GM12801 (cell line): Measurements from ENCODE around the gene PTGDR2.

Experiments
- TF ChIP-seq, protein P1 (sequence below): IDR thresholded peaks from one replicate; pipeline ENCODE4 v1.5.1; 2011; ENCODE audit warnings: control low read depth; ENCODE audit not compliant: insufficient read length; ENCODE audit errors: extremely low read depth

PTGDR2 gene

DNA sequence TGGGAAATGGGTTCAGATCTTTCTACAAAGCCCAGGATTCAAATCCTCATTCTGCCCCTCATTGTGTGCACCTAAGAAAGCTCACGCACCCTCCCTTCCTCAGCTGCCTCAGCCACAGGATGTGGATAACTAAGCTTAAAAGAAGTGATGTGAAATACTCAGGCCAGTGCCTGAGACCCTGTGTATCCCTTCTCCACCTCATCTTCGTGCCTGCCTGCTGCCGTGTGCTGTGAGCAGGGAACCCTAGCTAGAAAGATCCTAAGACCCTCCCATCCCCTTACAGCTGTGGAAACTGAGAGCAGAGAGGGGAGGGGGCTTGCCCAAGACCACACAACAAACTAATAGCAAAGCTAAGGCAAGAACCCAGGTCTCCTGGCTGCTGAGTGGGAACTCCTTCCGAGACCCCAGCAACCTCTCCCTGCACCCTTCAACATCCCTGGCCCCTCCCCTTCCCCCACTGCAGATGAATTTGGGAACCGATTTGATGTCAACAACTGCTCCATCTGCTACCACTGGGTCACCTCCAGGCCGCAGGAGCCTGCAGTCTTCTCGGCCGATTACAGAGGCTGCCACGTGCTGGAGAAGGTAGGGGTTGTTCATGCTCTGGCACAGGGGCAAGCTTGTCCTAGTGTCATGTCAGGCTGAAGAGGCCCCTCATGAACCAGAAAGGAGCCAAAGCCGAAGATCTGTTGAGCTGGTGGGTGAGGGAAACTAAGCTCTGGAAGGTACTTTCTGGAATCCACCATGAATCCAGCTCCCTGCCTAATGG is 13.1 kb upstream of the PTGDR2 start:
- TF ChIP-seq, protein P1, sequence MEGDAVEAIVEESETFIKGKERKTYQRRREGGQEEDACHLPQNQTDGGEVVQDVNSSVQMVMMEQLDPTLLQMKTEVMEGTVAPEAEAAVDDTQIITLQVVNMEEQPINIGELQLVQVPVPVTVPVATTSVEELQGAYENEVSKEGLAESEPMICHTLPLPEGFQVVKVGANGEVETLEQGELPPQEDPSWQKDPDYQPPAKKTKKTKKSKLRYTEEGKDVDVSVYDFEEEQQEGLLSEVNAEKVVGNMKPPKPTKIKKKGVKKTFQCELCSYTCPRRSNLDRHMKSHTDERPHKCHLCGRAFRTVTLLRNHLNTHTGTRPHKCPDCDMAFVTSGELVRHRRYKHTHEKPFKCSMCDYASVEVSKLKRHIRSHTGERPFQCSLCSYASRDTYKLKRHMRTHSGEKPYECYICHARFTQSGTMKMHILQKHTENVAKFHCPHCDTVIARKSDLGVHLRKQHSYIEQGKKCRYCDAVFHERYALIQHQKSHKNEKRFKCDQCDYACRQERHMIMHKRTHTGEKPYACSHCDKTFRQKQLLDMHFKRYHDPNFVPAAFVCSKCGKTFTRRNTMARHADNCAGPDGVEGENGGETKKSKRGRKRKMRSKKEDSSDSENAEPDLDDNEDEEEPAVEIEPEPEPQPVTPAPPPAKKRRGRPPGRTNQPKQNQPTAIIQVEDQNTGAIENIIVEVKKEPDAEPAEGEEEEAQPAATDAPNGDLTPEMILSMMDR, result no peak

DNA sequence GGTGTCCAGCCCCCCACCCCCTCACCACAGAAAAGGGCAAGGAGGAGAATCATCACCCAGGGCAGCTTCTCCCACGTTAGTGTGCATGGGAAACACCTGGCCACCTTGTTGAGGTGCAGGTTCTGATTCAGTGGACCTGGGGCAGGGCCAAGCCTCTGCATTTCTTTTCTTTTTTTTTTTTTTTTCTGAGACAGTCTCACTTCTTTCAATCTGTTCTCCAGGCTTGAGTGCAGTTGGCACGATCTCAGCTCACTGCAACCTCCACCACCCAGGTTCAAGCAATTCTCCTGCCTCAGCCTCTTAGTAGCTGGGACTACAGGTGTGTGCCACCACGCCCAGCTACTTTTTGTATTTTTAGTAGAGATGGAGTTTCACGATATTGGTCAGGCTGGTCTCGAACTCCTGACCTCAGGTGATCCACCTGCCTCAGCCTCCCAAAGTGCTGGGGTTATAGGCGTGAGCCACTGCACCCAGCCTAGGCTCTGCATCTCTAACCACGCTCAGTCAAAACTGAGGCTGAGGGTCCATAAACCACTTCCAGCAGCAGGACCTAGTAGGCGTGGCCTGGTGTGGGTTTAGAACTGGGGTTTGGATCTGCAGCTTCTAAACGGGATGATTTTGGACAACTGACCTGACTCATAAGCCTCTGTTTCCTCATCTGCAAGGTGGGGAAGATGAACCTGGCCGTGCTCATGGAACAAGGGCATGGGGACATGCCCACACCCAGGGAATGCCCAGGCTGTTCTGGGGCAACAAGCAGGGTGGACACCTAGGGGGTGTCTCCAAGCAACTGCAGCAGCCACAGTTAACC is 12.3 kb upstream of the PTGDR2 start:
- TF ChIP-seq, protein P1, result no peak

DNA sequence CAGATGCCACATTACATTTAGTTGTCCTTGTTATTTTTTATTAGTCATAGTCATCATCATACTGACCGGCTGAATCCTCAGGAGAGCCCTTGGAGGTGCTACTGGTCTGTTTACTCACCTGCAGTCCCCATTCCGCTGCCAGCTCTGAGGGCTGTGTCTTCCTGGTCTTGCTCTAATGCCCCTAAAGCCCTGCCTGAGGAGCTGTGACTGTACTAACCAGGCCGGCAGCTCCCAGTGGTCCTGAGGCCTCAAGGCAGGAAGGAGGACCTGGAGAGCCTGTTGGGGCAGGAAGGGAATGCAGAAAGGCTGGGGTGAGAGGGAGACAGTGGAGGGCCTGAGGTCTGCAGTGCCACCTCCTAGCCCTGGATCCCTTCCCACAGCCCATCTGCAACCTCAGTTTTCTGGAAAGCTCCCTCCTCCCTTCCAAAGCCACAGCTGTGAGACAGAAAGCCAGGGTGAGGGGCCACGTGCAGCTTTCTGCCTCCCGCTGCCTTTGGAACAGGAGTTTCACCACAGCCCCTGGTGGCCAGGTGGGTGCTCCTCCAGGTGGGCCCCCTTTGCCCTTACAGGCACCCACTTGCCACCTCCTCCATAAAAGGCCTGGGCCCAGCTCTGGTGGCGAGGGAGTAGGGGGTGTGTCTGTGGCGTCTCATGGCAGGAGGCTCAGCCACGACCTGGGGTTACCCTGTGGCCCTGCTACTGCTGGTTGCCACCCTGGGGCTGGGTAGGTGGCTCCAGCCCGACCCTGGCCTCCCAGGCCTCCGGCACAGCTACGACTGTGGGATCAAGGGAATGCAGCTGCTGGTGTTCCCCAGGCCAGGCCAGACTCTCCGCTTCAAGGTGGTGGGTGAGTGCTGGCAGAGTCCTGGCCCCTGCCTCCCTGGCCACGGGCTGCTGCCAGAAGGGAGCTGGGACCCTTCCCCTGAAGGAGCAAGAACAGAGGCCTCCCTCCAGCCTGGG is 11.4 kb upstream of the PTGDR2 start, which contains the start of gene ZP1:
TSS of gene ZP1 (plus strand) at position 632 of the 960 bp plus-strand sequence. CDS start at position 652, 20 bp downstream.
- TF ChIP-seq, protein P1, result no peak

DNA sequence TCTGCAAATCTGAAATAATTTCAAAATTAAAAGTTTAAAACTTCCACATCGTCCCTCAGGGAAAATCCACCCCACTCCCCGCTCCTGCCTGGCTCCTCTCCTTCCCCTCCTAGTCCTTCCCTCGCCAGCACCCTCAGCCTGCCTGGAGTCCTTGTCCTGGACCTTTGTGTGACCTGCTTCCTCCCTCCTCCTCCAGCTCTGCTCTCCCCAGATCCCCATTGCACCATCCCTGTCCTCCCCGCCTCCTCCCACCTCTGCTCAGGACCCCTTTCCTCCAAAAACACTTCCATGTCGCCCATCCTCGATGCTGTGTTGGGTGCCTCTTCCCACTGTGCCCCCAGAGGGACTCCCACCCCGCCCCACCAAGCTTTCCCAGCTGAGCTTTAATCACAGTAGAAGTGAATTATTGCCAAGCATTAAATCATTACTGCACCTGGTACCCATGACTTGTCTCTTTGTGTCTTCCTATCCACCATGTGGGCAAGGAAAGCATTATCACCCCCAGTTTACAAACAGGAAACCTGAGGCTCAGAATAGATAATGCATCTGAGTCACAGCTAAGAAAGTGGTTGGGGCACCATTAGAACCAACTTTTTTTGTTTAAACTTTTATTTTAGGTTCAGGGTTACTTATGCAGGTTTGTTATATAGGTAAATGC is 9.2 kb upstream of the PTGDR2 start:
- TF ChIP-seq, protein P1, result no peak

DNA sequence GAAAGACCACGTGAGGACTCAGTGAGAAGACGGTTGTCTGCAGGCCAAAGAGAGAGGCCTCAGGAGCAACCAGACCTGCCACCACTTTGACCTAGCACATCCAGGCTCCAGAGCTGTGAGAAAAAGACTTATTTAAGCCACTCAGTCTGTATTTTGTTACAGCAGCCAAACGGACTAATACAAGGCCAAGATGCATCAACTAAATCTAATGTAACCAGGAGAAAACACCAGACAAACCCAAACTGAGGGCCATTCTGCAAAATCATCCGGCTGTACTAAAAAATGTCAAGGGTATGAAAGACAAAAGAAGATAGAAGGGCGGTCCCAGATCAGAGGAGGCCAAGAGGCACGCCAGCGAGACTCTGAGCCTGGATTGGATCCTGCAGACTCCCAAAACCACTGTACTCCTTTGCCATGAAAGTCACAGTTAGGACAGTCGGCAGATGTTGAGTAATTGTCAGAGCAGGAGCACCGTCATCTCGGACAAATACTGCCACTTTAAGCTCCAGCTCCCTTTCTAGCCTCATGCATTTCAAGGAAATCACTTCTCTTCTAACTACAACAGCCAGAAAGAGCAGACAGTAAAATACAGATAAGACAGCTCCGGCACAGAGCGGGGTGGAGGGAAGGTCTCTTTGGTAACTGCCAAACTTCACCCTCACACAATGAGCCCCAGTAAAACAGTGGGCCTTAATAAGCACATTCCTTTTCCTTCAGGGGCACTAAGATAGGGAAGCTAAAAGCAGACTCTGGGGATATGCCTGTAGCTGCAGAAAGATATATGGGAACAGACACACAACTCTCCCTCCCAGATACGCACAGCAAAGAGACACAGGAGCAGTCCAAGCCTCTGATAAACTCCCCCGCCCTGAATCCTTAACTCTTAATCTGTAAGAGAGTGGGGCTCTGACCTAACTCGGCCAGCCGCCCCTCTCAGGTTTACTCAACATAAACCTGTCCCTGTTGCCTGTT is 8.1 kb upstream of the PTGDR2 start:
- TF ChIP-seq, protein P1, result no peak

DNA sequence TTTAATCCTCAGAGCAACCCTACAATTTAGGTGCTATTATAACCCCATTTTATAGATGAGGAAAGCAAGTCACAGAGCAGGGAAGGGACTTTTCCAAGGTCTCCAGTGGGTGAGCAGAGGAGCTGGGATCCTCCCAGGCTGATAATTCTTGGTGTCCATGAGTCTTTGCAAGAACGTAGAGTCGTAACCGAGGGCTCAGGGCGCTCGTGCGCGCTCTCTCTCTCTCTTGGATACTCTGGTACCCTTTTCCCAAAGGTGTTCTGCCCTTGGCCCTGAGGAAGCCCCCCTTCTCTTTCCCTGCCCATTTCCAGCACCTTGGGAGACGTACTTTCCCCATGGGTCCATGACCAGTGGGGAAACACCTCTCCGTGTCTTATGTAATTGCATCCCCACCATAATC is 6.4 kb upstream of the PTGDR2 start:
- TF ChIP-seq, protein P1, result no peak
